ENCODE data around the gene PRRG3.

- TF ChIP-seq POLR2A (IDR thresholded peaks at IDR 0.05; ENCODE audit: extremely low read depth, insufficient read length) = no peak
- TF ChIP-seq CTCF (IDR thresholded peaks at IDR 0.05; ENCODE audit: low read depth, low read length) = no peak
- TF ChIP-seq MYC (IDR thresholded peaks at IDR 0.05; ENCODE audit: low read depth, low read length) = no peak
These were observed 16.5 kb downstream of the PRRG3 start for GRCh38 chrX:151711787-151712186.
